Measurements from ENCODE around the gene GINS2. TPM values are rescaled to one million over a fixed set of nuclear protein-coding genes. Genes with fewer than 3 reads are reported as not detected.

GINS2 gene
- total RNA-seq, 2 experiments from 2014 or later = 74.3 to 142 TPM

GRCh38 chr16:85708338-85708737 lies 19.6 kb upstream of the GINS2 start:
- POLR2A ChIA-PET = interaction anchor here (0.8 kb wide), 1 partner anchor 53 kb away, joined by 3 read pairs; no protein-coding TSS in a partner anchor
- H3K27ac ChIP-seq (ENCODE audit: low read depth, low read length, poor library complexity, severe bottlenecking) = no peak overlapping the region
- CTCF ChIA-PET (ENCODE audit: unreplicated experiment) = no interaction called here
- no TSS peak for BruUV-seq (replicated peaks)
- H3K4me1 ChIP-seq (ENCODE audit: insufficient read depth, low read length, poor library complexity, severe bottlenecking) = no peaks in the 10 kb centered on the region
- TF ChIP-seq, protein P1, sequence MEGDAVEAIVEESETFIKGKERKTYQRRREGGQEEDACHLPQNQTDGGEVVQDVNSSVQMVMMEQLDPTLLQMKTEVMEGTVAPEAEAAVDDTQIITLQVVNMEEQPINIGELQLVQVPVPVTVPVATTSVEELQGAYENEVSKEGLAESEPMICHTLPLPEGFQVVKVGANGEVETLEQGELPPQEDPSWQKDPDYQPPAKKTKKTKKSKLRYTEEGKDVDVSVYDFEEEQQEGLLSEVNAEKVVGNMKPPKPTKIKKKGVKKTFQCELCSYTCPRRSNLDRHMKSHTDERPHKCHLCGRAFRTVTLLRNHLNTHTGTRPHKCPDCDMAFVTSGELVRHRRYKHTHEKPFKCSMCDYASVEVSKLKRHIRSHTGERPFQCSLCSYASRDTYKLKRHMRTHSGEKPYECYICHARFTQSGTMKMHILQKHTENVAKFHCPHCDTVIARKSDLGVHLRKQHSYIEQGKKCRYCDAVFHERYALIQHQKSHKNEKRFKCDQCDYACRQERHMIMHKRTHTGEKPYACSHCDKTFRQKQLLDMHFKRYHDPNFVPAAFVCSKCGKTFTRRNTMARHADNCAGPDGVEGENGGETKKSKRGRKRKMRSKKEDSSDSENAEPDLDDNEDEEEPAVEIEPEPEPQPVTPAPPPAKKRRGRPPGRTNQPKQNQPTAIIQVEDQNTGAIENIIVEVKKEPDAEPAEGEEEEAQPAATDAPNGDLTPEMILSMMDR (conservative IDR thresholded peaks at IDR 0.05; ENCODE audit: low read length) = no peak
- no peak for TF ChIP-seq EZH2phosphoT487 (IDR thresholded peaks at IDR 0.05; ENCODE audit: borderline replicate concordance, low read depth, low read length)
- no peak overlapping the region for H2AFZ ChIP-seq (ENCODE audit: low read length)
- H3K79me2 ChIP-seq (ENCODE audit: insufficient read depth, low read depth, low read length) = no peaks in the 10 kb centered on the region
- intact Hi-C loops (cut with micrococcal nuclease; ENCODE audit: unreplicated experiment) = no loop called here
- H4K20me1 ChIP-seq (ENCODE audit: insufficient read depth, low read length) = no peaks in the 10 kb centered on the region
- H3K36me3 ChIP-seq (ENCODE audit: insufficient read depth, low read length) = no peaks in the 10 kb centered on the region
- no peak overlapping the region for H3K4me2 ChIP-seq (ENCODE audit: low read length)
- peaks cover 10% of the 10 kb centered on the region for H3K9me3 ChIP-seq (ENCODE audit: low read length)
- DNase-seq (ENCODE audit: low spot score) = no peak
- no peak overlapping the region for H3K4me3 ChIP-seq (ENCODE audit: low read depth, low read length, poor library complexity, severe bottlenecking)
- no peaks in the 10 kb centered on the region for H3K9me2 ChIP-seq (ENCODE audit: insufficient read depth, low read length)

DNA sequence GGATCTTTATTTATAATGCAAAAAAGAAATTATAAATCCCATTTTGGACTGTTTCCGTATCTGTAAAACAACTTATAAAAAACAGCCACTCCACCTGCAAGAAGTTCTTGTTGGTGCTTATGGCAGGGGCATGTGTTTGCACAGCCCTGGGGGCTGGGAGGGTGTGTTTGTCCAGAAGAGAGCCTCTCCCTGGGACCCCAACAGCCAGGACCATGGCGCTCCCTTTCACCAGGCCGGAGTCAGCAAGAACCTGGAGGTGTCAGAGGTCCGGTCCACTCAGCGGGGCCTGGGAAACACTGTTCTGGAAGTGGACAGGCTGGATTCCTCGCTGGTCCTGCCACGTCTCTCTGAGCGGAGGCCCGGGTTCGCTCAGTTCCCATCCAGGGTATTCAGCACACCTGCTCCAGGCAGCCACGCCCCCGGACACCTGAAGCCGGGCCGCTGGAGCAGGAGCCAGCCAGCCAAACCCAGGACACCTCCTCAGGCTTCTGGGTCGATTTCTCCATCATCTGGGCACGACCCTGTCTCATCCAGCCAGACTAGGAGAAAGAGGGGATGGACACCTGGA lies 18.9 kb upstream of the GINS2 start:
- no peak overlapping the region for H3K4me3 ChIP-seq (ENCODE audit: low read depth, low read length, poor library complexity, severe bottlenecking)
- H4K20me1 ChIP-seq (ENCODE audit: insufficient read depth, low read length) = no peaks in the 10 kb centered on the region
- no peaks in the 10 kb centered on the region for H3K79me2 ChIP-seq (ENCODE audit: insufficient read depth, low read depth, low read length)
- TF ChIP-seq EZH2phosphoT487 (IDR thresholded peaks at IDR 0.05; ENCODE audit: borderline replicate concordance, low read depth, low read length) = no peak
- TF ChIP-seq, protein P1 (conservative IDR thresholded peaks at IDR 0.05; ENCODE audit: low read length) = no peak
- H2AFZ ChIP-seq (ENCODE audit: low read length) = no peak overlapping the region
- H3K9me2 ChIP-seq (ENCODE audit: insufficient read depth, low read length) = no peaks in the 10 kb centered on the region
- no peak overlapping the region for H3K27ac ChIP-seq (ENCODE audit: low read depth, low read length, poor library complexity, severe bottlenecking)
- no peaks in the 10 kb centered on the region for H3K36me3 ChIP-seq (ENCODE audit: insufficient read depth, low read length)
- DNase-seq (ENCODE audit: low spot score) = no peak
- no peak overlapping the region for H3K4me2 ChIP-seq (ENCODE audit: low read length)
- ChIA-PET POLR2A (interaction anchor here (0.8 kb wide), 1 partner anchor 54 kb away, joined by 3 read pairs; no protein-coding TSS in a partner anchor), CTCF (ENCODE audit: unreplicated experiment) (no interaction called here)
- no peaks in the 10 kb centered on the region for H3K4me1 ChIP-seq (ENCODE audit: insufficient read depth, low read length, poor library complexity, severe bottlenecking)
- H3K9me3 ChIP-seq (ENCODE audit: low read length) = peaks cover 10% of the 10 kb centered on the region
- BruUV-seq (replicated peaks) = no TSS peak
- intact Hi-C loops (cut with micrococcal nuclease; ENCODE audit: unreplicated experiment) = no loop called here

DNA sequence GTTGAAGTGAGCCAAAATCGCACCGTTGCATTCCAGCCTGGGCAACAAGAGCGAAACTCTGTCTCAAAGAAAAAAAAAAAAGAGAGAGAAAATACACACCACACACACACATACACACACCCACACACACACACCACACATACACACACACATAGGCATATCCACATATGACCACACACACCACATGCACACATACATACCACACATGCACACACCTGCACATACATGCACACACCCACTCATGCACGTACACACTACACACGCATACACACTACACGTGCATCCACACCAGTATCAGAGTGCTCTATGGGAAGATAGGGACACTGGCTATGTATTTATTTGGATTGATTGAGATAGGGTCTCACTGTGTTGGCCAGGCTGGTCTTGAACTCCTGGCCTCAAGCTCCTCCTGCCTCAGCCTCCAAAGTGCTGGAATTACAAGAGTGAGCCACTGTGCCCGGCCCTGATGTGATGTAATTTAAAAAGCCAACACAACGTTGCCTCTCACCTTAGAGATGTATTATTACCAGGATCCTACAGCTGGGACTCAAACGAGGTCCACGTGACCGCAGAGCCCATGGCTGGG lies 17.8 kb upstream of the GINS2 start:
- H3K4me1 ChIP-seq (ENCODE audit: insufficient read depth, low read length, poor library complexity, severe bottlenecking) = no peaks in the 10 kb centered on the region
- ChIA-PET POLR2A (no interaction called here), CTCF (ENCODE audit: unreplicated experiment) (no interaction called here)
- H3K79me2 ChIP-seq (ENCODE audit: insufficient read depth, low read depth, low read length) = no peaks in the 10 kb centered on the region
- H3K36me3 ChIP-seq (ENCODE audit: insufficient read depth, low read length) = no peaks in the 10 kb centered on the region
- H3K4me2 ChIP-seq (ENCODE audit: low read length) = no peak overlapping the region
- H3K9me2 ChIP-seq (ENCODE audit: insufficient read depth, low read length) = no peaks in the 10 kb centered on the region
- no peaks in the 10 kb centered on the region for H4K20me1 ChIP-seq (ENCODE audit: insufficient read depth, low read length)
- H3K9me3 ChIP-seq (ENCODE audit: low read length) = peaks cover under 1% of the 10 kb centered on the region; the same call in 1 of the 2 replicates
- H3K4me3 ChIP-seq (ENCODE audit: low read depth, low read length, poor library complexity, severe bottlenecking) = no peak overlapping the region
- intact Hi-C loops (cut with micrococcal nuclease; ENCODE audit: unreplicated experiment) = no loop called here
- no TSS peak for BruUV-seq (replicated peaks)
- H2AFZ ChIP-seq (ENCODE audit: low read length) = no peak overlapping the region
- DNase-seq (ENCODE audit: low spot score) = no peak
- TF ChIP-seq, protein P1 (conservative IDR thresholded peaks at IDR 0.05; ENCODE audit: low read length) = no peak
- no peak overlapping the region for H3K27ac ChIP-seq (ENCODE audit: low read depth, low read length, poor library complexity, severe bottlenecking)

All from OCI-LY7 (cell line).